GM12892 (cell line): ENCODE measurements around the gene ILF3.
A peak's percentile ranks its signal among the peaks of the same experiment; 100 is the strongest.

Experiments
- POLR2A ChIP-seq: IDR thresholded peaks from 2 replicates; pipeline ENCODE4 v1.6.1; 2011; ENCODE audit warnings: low read depth, low read length, control low read depth
- POLR2AphosphoS5 ChIP-seq: IDR thresholded peaks from 2 replicates; pipeline ENCODE4 v1.6.1; 2011; ENCODE audit warnings: low read depth, low read length, control low read depth
- TAF1 ChIP-seq: IDR thresholded peaks from 2 replicates; pipeline ENCODE4 v1.6.1; 2011; ENCODE audit warnings: low read depth, mild to moderate bottlenecking, control low read depth, low read length, borderline replicate concordance

GRCh38 chr19:10644260-10645007 is 9.7 kb upstream of the ILF3 start:
- TF ChIP-seq POLR2AphosphoS5 = no peak
- TF ChIP-seq TAF1 = no peak
- TF ChIP-seq POLR2A = peak; percentile 13; the same call in 1 of the 2 replicates
